ENCODE results near the gene VTI1A. TPM values are rescaled to one million over a fixed set of nuclear protein-coding genes. Genes with fewer than 3 reads are reported as not detected.
A peak's percentile ranks its signal among the peaks of the same experiment; 100 is the strongest.

Gene VTI1A
- total and polyA plus RNA-seq, 2 of the 13 experiments (the other 11 are each of a cell fraction or from before 2014, with no cell fraction given), result 11.7 to 32.7 TPM

DNA sequence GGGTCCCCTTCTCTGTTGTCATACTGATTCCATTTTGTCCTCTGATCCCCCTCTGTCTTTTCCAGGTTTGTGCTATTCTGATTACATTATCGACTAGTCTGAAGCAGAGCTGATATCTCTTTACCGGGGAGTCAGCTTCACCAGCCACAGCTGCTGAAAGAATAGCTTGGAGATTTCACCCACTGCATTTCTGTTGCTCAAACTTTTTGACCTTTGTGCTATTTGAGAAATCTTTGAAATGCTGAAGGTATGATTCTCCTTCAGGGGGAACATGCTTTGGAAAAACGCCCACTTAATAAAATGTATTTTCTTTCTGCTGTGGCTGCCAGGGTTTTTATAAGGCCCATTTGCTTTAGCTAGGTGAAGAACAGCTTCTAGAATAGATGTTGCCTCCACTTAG lies 305.3 kb downstream of the VTI1A start (continued):
- no peak for TF ChIP-seq ZBTB20 (CRISPR knock-in tag; IDR thresholded peaks at IDR 0.05; ENCODE audit: borderline replicate concordance, low read depth)
- no peak for TF ChIP-seq PHF5A (CRISPR knock-in tag; IDR thresholded peaks at IDR 0.05; ENCODE audit: low read depth, unreplicated experiment)
- no peak for TF ChIP-seq ATAD3A (CRISPR knock-in tag; IDR thresholded peaks at IDR 0.05)
- TF ChIP-seq ZNF879 (CRISPR knock-in tag; IDR thresholded peaks at IDR 0.05), result no peak
- no peak for TF ChIP-seq ZNF33A (CRISPR knock-in tag; IDR thresholded peaks at IDR 0.05; ENCODE audit: borderline replicate concordance)
- TF ChIP-seq ZNF253 (CRISPR knock-in tag; IDR thresholded peaks at IDR 0.05; ENCODE audit: borderline replicate concordance), result no peak
- TF ChIP-seq HNF4A (CRISPR knock-in tag; IDR thresholded peaks at IDR 0.05), result peak; percentile 59
- TF ChIP-seq, protein P1, sequence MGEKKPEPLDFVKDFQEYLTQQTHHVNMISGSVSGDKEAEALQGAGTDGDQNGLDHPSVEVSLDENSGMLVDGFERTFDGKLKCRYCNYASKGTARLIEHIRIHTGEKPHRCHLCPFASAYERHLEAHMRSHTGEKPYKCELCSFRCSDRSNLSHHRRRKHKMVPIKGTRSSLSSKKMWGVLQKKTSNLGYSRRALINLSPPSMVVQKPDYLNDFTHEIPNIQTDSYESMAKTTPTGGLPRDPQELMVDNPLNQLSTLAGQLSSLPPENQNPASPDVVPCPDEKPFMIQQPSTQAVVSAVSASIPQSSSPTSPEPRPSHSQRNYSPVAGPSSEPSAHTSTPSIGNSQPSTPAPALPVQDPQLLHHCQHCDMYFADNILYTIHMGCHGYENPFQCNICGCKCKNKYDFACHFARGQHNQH (CRISPR knock-in tag; IDR thresholded peaks at IDR 0.05), result no peak
- no peak for TF ChIP-seq NCOA5 (CRISPR knock-in tag; IDR thresholded peaks at IDR 0.05)
- TF ChIP-seq HNF4G (IDR thresholded peaks at IDR 0.05; ENCODE audit: borderline replicate concordance, low read depth, low read length), result 0 out of 2 replicates have a peak, but pooled peaks have one; percentile 25
- no peak for TF ChIP-seq HNF4G (CRISPR knock-in tag; IDR thresholded peaks at IDR 0.05; ENCODE audit: borderline replicate concordance, low read depth)
- no peak for TF ChIP-seq ZNF720 (CRISPR knock-in tag; IDR thresholded peaks at IDR 0.05)
- TF ChIP-seq KLF6 (CRISPR knock-in tag; IDR thresholded peaks at IDR 0.05), result no peak
- TF ChIP-seq CEBPG (CRISPR knock-in tag; IDR thresholded peaks at IDR 0.05), result 0 out of 2 replicates have a peak, but pooled peaks have one; percentile 20
- TF ChIP-seq NCOR1 (IDR thresholded peaks at IDR 0.05; ENCODE audit: borderline replicate concordance, low read length), result no peak
- TF ChIP-seq, protein P2, sequence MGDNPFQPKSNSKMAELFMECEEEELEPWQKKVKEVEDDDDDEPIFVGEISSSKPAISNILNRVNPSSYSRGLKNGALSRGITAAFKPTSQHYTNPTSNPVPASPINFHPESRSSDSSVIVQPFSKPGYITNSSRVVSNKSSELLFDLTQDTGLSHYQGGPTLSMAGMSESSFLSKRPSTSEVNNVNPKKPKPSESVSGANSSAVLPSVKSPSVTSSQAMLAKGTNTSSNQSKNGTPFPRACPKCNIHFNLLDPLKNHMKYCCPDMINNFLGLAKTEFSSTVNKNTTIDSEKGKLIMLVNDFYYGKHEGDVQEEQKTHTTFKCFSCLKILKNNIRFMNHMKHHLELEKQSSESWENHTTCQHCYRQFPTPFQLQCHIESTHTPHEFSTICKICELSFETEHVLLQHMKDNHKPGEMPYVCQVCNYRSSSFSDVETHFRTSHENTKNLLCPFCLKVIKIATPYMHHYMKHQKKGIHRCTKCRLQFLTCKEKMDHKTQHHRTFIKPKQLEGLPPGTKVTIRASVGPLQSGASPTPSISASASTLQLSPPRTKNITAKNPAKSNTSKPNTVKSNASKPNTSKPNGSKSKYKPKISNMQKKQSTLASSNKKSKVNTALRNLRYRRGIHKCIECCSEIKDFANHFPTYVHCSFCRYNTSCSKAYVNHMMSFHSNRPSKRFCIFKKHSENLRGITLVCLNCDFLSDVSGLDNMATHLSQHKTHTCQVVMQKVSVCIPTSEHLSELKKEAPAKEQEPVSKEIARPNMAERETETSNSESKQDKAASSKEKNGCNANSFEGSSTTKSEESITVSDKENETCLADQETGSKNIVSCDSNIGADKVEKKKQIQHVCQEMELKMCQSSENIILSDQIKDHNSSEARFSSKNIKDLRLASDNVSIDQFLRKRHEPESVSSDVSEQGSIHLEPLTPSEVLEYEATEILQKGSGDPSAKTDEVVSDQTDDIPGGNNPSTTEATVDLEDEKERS (CRISPR knock-in tag; IDR thresholded peaks at IDR 0.05), result no peak

All from HepG2 (cell line).